HepG2 (cell line): ENCODE measurements around the gene SVOP. TPM values are rescaled to one million over a fixed set of nuclear protein-coding genes. Genes with fewer than 3 reads are reported as not detected.

Experiments
- ARID2 ChIP-seq: sonication (generic); formaldehyde crosslinking; IDR thresholded peaks from 2 replicates; pipeline ENCODE4 v1.8.1; 2022; ENCODE audit warnings: mild to moderate bottlenecking, missing genetic modification reagents, borderline replicate concordance
- BRD4 ChIP-seq: sonication (generic); formaldehyde crosslinking; IDR thresholded peaks from 2 replicates; pipeline ENCODE4 v1.4.0; 2020; ENCODE audit warnings: missing genetic modification reagents
- DNMT1 ChIP-seq: sonication (generic); formaldehyde crosslinking; IDR thresholded peaks from 2 replicates; pipeline ENCODE4 v1.5.1; 2020; ENCODE audit warnings: mild to moderate bottlenecking, missing genetic modification reagents
- DR1 ChIP-seq: sonication (generic); formaldehyde crosslinking; IDR thresholded peaks from 2 replicates; pipeline ENCODE4 v1.8.0; 2021; ENCODE audit warnings: mild to moderate bottlenecking, missing genetic modification reagents, inconsistent platforms
- FOXJ3 ChIP-seq: sonication (generic); formaldehyde crosslinking; IDR thresholded peaks from 2 replicates; pipeline ENCODE4 v1.4.0; 2020; ENCODE audit warnings: missing genetic modification reagents, mild to moderate bottlenecking, borderline replicate concordance
- FOXK1 ChIP-seq: sonication (generic); formaldehyde crosslinking; IDR thresholded peaks from 2 replicates; pipeline ENCODE4 v1.4.0; 2020; ENCODE audit warnings: low read depth, missing genetic modification reagents, borderline replicate concordance
- HHEX ChIP-seq: IDR thresholded peaks from 2 replicates; pipeline ENCODE4 v1.6.1; 2016; ENCODE audit warnings: control low read depth
- HMG20B ChIP-seq: conservative IDR thresholded peaks from 2 replicates; pipeline ENCODE4 v1.6.1; 2016; ENCODE audit warnings: missing genetic modification reagents, missing compliant biosample characterization
- KLF9 ChIP-seq: IDR thresholded peaks from 2 replicates; pipeline ENCODE4 v1.6.1; 2016; ENCODE audit warnings: low read depth
- MAFF ChIP-seq: IDR thresholded peaks from 2 replicates; pipeline ENCODE4 v1.6.1; 2011; ENCODE audit warnings: low read depth, low read length, improper control_type of control experiment
- MLLT10 ChIP-seq: sonication (generic); formaldehyde crosslinking; IDR thresholded peaks from 2 replicates; pipeline ENCODE4 v1.4.0; 2020; ENCODE audit warnings: missing genetic modification reagents
- MTF2 ChIP-seq: sonication (generic); formaldehyde crosslinking; IDR thresholded peaks from 2 replicates; pipeline ENCODE4 v1.5.0; 2020; ENCODE audit warnings: missing genetic modification reagents, borderline replicate concordance
- NFE2 ChIP-seq: sonication (generic); formaldehyde crosslinking; IDR thresholded peaks from 2 replicates; pipeline ENCODE4 v1.4.0; 2020; ENCODE audit warnings: missing genetic modification reagents
- NFIB ChIP-seq: sonication (generic); formaldehyde crosslinking; IDR thresholded peaks from 2 replicates; pipeline ENCODE4 v1.9.0; 2021; ENCODE audit warnings: missing genetic modification reagents, mild to moderate bottlenecking, borderline replicate concordance
- POLR2AphosphoS2 ChIP-seq: IDR thresholded peaks from 2 replicates; pipeline ENCODE4 v1.6.1; 2011; ENCODE audit warnings: low read depth, low read length, improper control_type of control experiment
- REXO4 ChIP-seq: sonication (generic); formaldehyde crosslinking; IDR thresholded peaks from 2 replicates; pipeline ENCODE4 v1.8.0; 2022; ENCODE audit warnings: missing genetic modification reagents, mild to moderate bottlenecking, borderline replicate concordance
- RFXANK ChIP-seq: IDR thresholded peaks from 2 replicates; pipeline ENCODE4 v1.6.1; 2016
- TAF1 ChIP-seq: sonication (generic); formaldehyde crosslinking; IDR thresholded peaks from 2 replicates; pipeline ENCODE4 v1.4.0; 2020; ENCODE audit warnings: missing genetic modification reagents
- ZFP36L2 ChIP-seq: sonication (generic); formaldehyde crosslinking; IDR thresholded peaks from 2 replicates; pipeline ENCODE4 v1.4.0; 2020; ENCODE audit warnings: missing genetic modification reagents
- ZFP82 ChIP-seq: sonication (generic); formaldehyde crosslinking; IDR thresholded peaks from 2 replicates; pipeline ENCODE4 v1.5.1; 2020; ENCODE audit warnings: mild to moderate bottlenecking, missing genetic modification reagents, borderline replicate concordance
- ZFY ChIP-seq: sonication (generic); formaldehyde crosslinking; IDR thresholded peaks from 2 replicates; pipeline ENCODE4 v1.4.0; 2020; ENCODE audit warnings: missing genetic modification reagents
- ZNF136 ChIP-seq: sonication (generic); formaldehyde crosslinking; IDR thresholded peaks from 2 replicates; pipeline ENCODE4 v1.8.1; 2022; ENCODE audit warnings: low read depth, mild to moderate bottlenecking, moderate library complexity, missing genetic modification reagents
- ZNF224 ChIP-seq: sonication (generic); formaldehyde crosslinking; IDR thresholded peaks from 2 replicates; pipeline ENCODE4 v1.5.0; 2020; ENCODE audit warnings: mild to moderate bottlenecking, missing genetic modification reagents
- ZNF3 ChIP-seq: IDR thresholded peaks from 2 replicates; pipeline ENCODE4 v1.7.0; 2017; ENCODE audit warnings: inconsistent platforms
- ZNF33B ChIP-seq: sonication (generic); formaldehyde crosslinking; IDR thresholded peaks from 2 replicates; pipeline ENCODE4 v1.5.1; 2020; ENCODE audit warnings: mild to moderate bottlenecking, missing genetic modification reagents
- ZNF746 ChIP-seq: sonication (generic); formaldehyde crosslinking; IDR thresholded peaks from 2 replicates; pipeline ENCODE4 v1.8.0; 2022; ENCODE audit warnings: mild to moderate bottlenecking, missing genetic modification reagents
- ZNF816 ChIP-seq: sonication (generic); formaldehyde crosslinking; IDR thresholded peaks from 2 replicates; pipeline ENCODE4 v1.8.0; 2022; ENCODE audit warnings: missing genetic modification reagents, mild to moderate bottlenecking, borderline replicate concordance
- polyA plus RNA-seq, 8 experiments: library from polyadenylated mRNA; depleted of rRNA in 3 of 8; stranded (reverse) in 7 of 8; unstranded in 1 of 8; fragments of >200 nt; fragmentation: Illumina TruSeq in 4 of 8; extraction: Trizol in 4 of 8; gene quantifications; 2 replicates each; pipeline versions ENCODE4 v1.2.1 to v1.2.3, GENCODE V29; 2011 to 2016; ENCODE audit warnings: low read depth in 4 of 8, missing spikeins in 1 of 8, mixed read lengths in 1 of 8; ENCODE audit not compliant: insufficient read depth in 1 of 8
- total RNA-seq, 5 experiments: library from RNA; depleted of rRNA; stranded (reverse); fragments of >200 nt; fragmentation: Illumina TruSeq; extraction: Trizol; gene quantifications; 2 replicates each; pipeline ENCODE4 v1.2.3, GENCODE V29; 2016; ENCODE audit warnings: low read depth in 1 of 5
- TF ChIP-seq, protein P1 (sequence below): sonication (generic); formaldehyde crosslinking; conservative IDR thresholded peaks from 2 replicates; pipeline ENCODE4 v1.4.0; 2020; ENCODE audit warnings: missing genetic modification reagents
- TF ChIP-seq, protein P2 (sequence below): sonication (generic); formaldehyde crosslinking; IDR thresholded peaks from 2 replicates; pipeline ENCODE4 v1.5.0; 2020; ENCODE audit warnings: missing genetic modification reagents, mild to moderate bottlenecking, borderline replicate concordance
- TF ChIP-seq, protein P3 (sequence below): sonication (generic); formaldehyde crosslinking; IDR thresholded peaks from 2 replicates; pipeline ENCODE4 v1.5.1; 2020; ENCODE audit warnings: missing genetic modification reagents, mild to moderate bottlenecking, borderline replicate concordance
- TF ChIP-seq, protein P4 (sequence below): sonication (generic); formaldehyde crosslinking; IDR thresholded peaks from 2 replicates; pipeline ENCODE4 v1.8.0; 2023; ENCODE audit warnings: mild to moderate bottlenecking, missing genetic modification reagents

SVOP gene
- total and polyA plus RNA-seq, 2 of the 13 experiments (the other 11 are each of a cell fraction or from before 2014, with no cell fraction given), result not detected

DNA sequence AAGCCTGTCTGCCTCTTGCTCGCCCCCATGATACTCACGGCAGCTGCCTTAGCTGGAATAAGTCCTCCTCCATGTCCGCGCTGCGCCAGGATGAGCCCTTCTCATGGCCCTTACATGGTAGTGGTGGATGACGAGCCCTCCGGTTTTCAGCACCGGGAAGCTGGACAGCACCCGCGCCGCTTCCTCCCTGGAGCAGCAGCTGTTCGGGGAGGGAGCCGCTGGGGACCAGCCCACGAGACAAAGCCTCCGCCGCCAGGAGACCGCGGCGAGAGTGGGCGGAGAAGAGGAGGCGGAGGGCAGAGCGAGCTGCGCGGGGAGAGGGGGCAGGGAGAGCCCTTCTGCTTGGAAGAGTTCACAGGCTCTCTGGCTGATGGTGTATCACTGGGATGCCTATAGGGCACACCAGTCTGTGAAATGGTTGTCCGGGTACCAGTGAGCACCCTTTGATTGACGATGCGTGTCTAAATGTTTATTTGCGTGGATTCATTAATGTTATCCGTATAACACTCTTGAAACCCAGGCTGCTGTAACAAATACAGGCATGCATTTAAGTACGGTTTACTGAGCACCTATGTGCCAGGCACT lies at the start of gene SVOP (continued):
- TF ChIP-seq FOXK1 (peak; percentile 62; the same call in 1 of the 2 replicates), NFE2 (no peak), MTF2 (CRISPR knock-in tag) (no peak), MAFF (no peak), ZFP36L2 (CRISPR knock-in tag) (peak; percentile 95), TAF1 (no peak), BRD4 (CRISPR knock-in tag) (no peak), ZNF816 (CRISPR knock-in tag) (peak; percentile 57; the same call in 1 of the 2 replicates), ZFY (CRISPR knock-in tag) (no peak), HMG20B (CRISPR knock-in tag) (peak; percentile 72; the same call in 1 of the 2 replicates), MLLT10 (no peak), NFIB (CRISPR knock-in tag) (no peak), ZFP82 (CRISPR knock-in tag) (peak; percentile 58; the same call in 1 of the 2 replicates), ZNF33B (CRISPR knock-in tag) (0 out of 2 replicates have a peak, but pooled peaks have one; percentile 47), REXO4 (no peak), DNMT1 (no peak), DR1 (CRISPR knock-in tag) (no peak), ZNF746 (no peak), ZNF3 (CRISPR knock-in tag) (no peak), KLF9 (CRISPR knock-in tag) (peak; percentile 50; the same call in 1 of the 2 replicates), RFXANK (peak; percentile 80; the same call in 1 of the 2 replicates), ZNF136 (no peak), HHEX (no peak), ARID2 (CRISPR knock-in tag) (0 out of 2 replicates have a peak, but pooled peaks have one; percentile 61), POLR2AphosphoS2 (no peak), ZNF224 (CRISPR knock-in tag) (peak; percentile 35; the same call in 1 of the 2 replicates), FOXJ3 (no peak)
- TF ChIP-seq, protein P1, sequence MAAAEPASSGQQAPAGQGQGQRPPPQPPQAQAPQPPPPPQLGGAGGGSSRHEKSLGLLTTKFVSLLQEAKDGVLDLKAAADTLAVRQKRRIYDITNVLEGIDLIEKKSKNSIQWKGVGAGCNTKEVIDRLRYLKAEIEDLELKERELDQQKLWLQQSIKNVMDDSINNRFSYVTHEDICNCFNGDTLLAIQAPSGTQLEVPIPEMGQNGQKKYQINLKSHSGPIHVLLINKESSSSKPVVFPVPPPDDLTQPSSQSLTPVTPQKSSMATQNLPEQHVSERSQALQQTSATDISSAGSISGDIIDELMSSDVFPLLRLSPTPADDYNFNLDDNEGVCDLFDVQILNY, result peak; percentile 71
- TF ChIP-seq, protein P2, sequence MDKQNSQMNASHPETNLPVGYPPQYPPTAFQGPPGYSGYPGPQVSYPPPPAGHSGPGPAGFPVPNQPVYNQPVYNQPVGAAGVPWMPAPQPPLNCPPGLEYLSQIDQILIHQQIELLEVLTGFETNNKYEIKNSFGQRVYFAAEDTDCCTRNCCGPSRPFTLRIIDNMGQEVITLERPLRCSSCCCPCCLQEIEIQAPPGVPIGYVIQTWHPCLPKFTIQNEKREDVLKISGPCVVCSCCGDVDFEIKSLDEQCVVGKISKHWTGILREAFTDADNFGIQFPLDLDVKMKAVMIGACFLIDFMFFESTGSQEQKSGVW (CRISPR knock-in tag), result no peak
- TF ChIP-seq, protein P3, sequence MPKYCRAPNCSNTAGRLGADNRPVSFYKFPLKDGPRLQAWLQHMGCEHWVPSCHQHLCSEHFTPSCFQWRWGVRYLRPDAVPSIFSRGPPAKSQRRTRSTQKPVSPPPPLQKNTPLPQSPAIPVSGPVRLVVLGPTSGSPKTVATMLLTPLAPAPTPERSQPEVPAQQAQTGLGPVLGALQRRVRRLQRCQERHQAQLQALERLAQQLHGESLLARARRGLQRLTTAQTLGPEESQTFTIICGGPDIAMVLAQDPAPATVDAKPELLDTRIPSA, result no peak
- TF ChIP-seq, protein P4, sequence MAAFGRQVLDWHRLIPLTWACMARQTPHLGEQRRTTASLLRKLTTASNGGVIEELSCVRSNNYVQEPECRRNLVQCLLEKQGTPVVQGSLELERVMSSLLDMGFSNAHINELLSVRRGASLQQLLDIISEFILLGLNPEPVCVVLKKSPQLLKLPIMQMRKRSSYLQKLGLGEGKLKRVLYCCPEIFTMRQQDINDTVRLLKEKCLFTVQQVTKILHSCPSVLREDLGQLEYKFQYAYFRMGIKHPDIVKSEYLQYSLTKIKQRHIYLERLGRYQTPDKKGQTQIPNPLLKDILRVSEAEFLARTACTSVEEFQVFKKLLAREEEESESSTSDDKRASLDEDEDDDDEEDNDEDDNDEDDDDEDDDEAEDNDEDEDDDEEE, result peak; percentile 94
